DOHH2 (cell line): ENCODE measurements around the gene MLXIP.

Experiments used
- EZH2phosphoT487 ChIP-seq: fragments of 200-600 bp; sonication (generic); IDR thresholded peaks from 2 replicates; pipeline ENCODE4 v1.6.1; 2017; ENCODE audit warnings: borderline replicate concordance, mild to moderate bottlenecking, antibody characterized with exemption, low read length, moderate library complexity, mixed read lengths
- TF ChIP-seq, protein P1 (sequence below): fragments of 200-600 bp; sonication (generic); IDR thresholded peaks from one replicate; pipeline ENCODE4 v1.5.1; 2014; ENCODE audit warnings: antibody characterized with exemption, mild to moderate bottlenecking, low read depth, low read length; ENCODE audit not compliant: poor library complexity, severe bottlenecking

DNA sequence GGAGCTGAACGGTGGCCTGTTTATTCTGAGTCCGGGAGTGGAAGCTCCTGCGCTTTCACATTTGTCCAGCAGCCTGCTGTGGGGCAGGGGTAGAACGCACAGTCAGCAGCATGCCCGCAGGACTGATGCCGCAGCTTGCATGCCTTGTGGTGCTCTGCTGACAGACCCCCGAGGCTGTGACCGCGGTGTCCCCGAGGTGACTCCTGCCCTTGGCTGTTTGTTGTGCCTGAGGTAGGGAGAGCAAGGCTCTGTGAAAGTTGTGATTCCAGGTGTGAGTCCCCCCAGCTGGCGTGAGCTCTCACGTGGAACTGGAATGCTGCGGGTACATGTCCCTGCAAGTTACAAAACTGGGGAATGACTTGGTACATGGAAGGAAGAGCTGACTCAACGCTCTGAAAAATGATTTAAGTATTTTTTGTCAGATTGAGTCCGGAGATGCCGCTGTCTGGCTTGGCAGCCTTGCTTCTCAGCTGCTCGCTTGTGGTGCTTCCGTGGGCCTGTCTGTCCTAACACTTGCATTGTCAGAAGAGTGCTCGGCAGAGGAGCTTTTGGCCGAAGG, 18.1 kb downstream of the MLXIP start:
- TF ChIP-seq, protein P1, sequence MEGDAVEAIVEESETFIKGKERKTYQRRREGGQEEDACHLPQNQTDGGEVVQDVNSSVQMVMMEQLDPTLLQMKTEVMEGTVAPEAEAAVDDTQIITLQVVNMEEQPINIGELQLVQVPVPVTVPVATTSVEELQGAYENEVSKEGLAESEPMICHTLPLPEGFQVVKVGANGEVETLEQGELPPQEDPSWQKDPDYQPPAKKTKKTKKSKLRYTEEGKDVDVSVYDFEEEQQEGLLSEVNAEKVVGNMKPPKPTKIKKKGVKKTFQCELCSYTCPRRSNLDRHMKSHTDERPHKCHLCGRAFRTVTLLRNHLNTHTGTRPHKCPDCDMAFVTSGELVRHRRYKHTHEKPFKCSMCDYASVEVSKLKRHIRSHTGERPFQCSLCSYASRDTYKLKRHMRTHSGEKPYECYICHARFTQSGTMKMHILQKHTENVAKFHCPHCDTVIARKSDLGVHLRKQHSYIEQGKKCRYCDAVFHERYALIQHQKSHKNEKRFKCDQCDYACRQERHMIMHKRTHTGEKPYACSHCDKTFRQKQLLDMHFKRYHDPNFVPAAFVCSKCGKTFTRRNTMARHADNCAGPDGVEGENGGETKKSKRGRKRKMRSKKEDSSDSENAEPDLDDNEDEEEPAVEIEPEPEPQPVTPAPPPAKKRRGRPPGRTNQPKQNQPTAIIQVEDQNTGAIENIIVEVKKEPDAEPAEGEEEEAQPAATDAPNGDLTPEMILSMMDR, result no peak
- TF ChIP-seq EZH2phosphoT487, result no peak
